K562 (cell line): ENCODE measurements around the gene TOX2. TPM values are rescaled to one million over a fixed set of nuclear protein-coding genes. Genes with fewer than 3 reads are reported as not detected.

ENCODE experiments used
- ATAC-seq: fragments of 200-7000 bp; cut with Tn5 transposase; 3 replicates; pipeline ENCODE4 v1.9.1; 2020; ENCODE audit warnings: moderate library complexity
- BruUV-seq: library from RNA; stranded (reverse); fragments of 400-500 nt; replicated peaks from 2 replicates; lab custom pipeline; 2021; lab: Mats Ljungman, UMichigan
- CTCF ChIA-PET: fragments of 300-600 bp; formaldehyde crosslinking; extraction: SDS; loops from one replicate; lab custom pipeline; 2021; ENCODE audit warnings: low intra/inter-chr PET ratio; lab: Yijun Ruan, JAX
- POLR2A ChIA-PET: fragments of 300-600, 350-650 bp; sonication (Branson Sonifier 250); formaldehyde crosslinking; extraction: SDS; loops from one replicate; lab custom pipeline; 2021; ENCODE audit warnings: antibody characterized with exemption, inconsistent platforms; lab: Yijun Ruan, JAX
- DNase-seq, 4 experiments: peaks; one replicate each; pipeline versions ENCODE4 v3.0.0 to v3.0.0-alpha.2; 2011 to 2018; ENCODE audit warnings: low spot score in 3 of 4, mixed read lengths in 3 of 4; ENCODE audit errors: extremely low read depth in 1 of 4
- FAIRE-seq: peaks from 2 replicates; lab custom pipeline; 2011; peaks lifted over from hg19 to GRCh38; lab: Jason Lieb, UNC
- H2AFZ ChIP-seq: 2 replicates; pipeline ENCODE4 v1.6.0; 2011; ENCODE audit warnings: low read depth, low read length, control low read depth, inconsistent platforms
- H3K27ac ChIP-seq: fragments of 200-600 bp; 3 replicates; pipeline ENCODE4 v1.8.0; 2011; ENCODE audit warnings: low read depth, mild to moderate bottlenecking, control low read depth, inconsistent platforms, low read length, moderate library complexity, mixed read lengths; ENCODE audit errors: extremely low read depth
- H3K27me3 ChIP-seq, 2 experiments: fragments of 300-600 bp in 1 of 2; 2 replicates in 1 of 2; 3 replicates in 1 of 2; pipeline versions ENCODE4 v1.6.0 to v1.8.0; 2011; ENCODE audit warnings: inconsistent platforms in 2 of 2, low read length in 2 of 2, mild to moderate bottlenecking in 1 of 2, mixed read lengths in 1 of 2, moderate library complexity in 1 of 2; ENCODE audit not compliant: control insufficient read depth in 2 of 2, insufficient read depth in 2 of 2
- H3K36me3 ChIP-seq: fragments of 300-600 bp; 3 replicates; pipeline ENCODE4 v1.8.0; 2011; ENCODE audit warnings: mild to moderate bottlenecking, low read length, inconsistent platforms; ENCODE audit not compliant: control insufficient read depth, insufficient read depth
- H3K4me1 ChIP-seq, 2 experiments: fragments of 200-600 bp in 1 of 2; replicated peaks in 1 of 2; 2 replicates in 1 of 2; 3 replicates in 1 of 2; pipeline versions ENCODE4 v1.5.1 to v1.8.0; 2011; ENCODE audit warnings: inconsistent platforms in 2 of 2, low read length in 2 of 2, mild to moderate bottlenecking in 1 of 2, mixed read lengths in 1 of 2, moderate library complexity in 1 of 2; ENCODE audit not compliant: control insufficient read depth in 2 of 2, insufficient read depth in 2 of 2
- H3K4me2 ChIP-seq: 2 replicates; pipeline ENCODE4 v1.6.1; 2011; ENCODE audit warnings: low read length, control low read depth, inconsistent platforms, mixed read lengths; ENCODE audit not compliant: insufficient read depth
- H3K4me3 ChIP-seq: fragments of 200-600 bp; sonication (generic), shearing (Covaris generic); 2 replicates; pipeline ENCODE4 v1.5.1; 2016; ENCODE audit warnings: control low read depth, inconsistent platforms
- H3K79me2 ChIP-seq: fragments of 200-600 bp; 3 replicates; pipeline ENCODE4 v1.8.0; 2011; ENCODE audit warnings: low read length, inconsistent platforms; ENCODE audit not compliant: control insufficient read depth, insufficient read depth
- H3K9ac ChIP-seq, 2 experiments: 2 replicates each; pipeline versions ENCODE4 v1.6.0 to v1.6.1; 2011; ENCODE audit warnings: low read depth in 2 of 2, low read length in 2 of 2, control low read depth in 1 of 2, inconsistent platforms in 1 of 2, mild to moderate bottlenecking in 1 of 2, mixed read lengths in 1 of 2; ENCODE audit not compliant: insufficient read depth in 1 of 2
- H3K9me1 ChIP-seq: one replicate; pipeline ENCODE4 v1.6.0; 2011; ENCODE audit warnings: inconsistent platforms, mild to moderate bottlenecking, low read length, moderate library complexity; ENCODE audit not compliant: control insufficient read depth, insufficient read depth
- H3K9me3 ChIP-seq: replicated peaks from 2 replicates; pipeline ENCODE4 v1.5.1; 2011; ENCODE audit warnings: low read depth, low read length, inconsistent platforms; ENCODE audit not compliant: control insufficient read depth, insufficient read depth
- H4K20me1 ChIP-seq: replicated peaks from 2 replicates; pipeline ENCODE4 v1.6.1; 2011; ENCODE audit warnings: low read length, inconsistent platforms, mixed read lengths; ENCODE audit not compliant: control insufficient read depth, insufficient read depth
- FOXA3 ChIP-seq, 2 experiments: fragments of 450-650 bp in 1 of 2; sonication (generic) in 1 of 2; formaldehyde crosslinking; IDR thresholded peaks in 1 of 2; conservative IDR thresholded peaks in 1 of 2; 2 replicates each; pipeline versions ENCODE4 v1.4.0 to v1.8.0; 2020 to 2022; ENCODE audit warnings: mild to moderate bottlenecking in 2 of 2, missing genetic modification reagents in 1 of 2
- HEY1 ChIP-seq: fragments of 250-450 bp; sonication (Bioruptor Pico); IDR thresholded peaks from 2 replicates; pipeline ENCODE4 v1.5.0; 2020; ENCODE audit warnings: mild to moderate bottlenecking, moderate library complexity, borderline replicate concordance
- MBD1 ChIP-seq: fragments of 250-450 bp; sonication (Bioruptor Pico); IDR thresholded peaks from 2 replicates; pipeline ENCODE4 v1.8.0; 2022; ENCODE audit warnings: inconsistent platforms
- WGBS: fragments of 100-300 bp; shearing (Covaris generic); methylation state at CpG from one replicate; pipeline ENCODE4 v1.1.6; 2016; ENCODE audit warnings: low coverage, mixed read lengths; ENCODE audit not compliant: insufficient coverage; ENCODE audit errors: missing lambda C conversion rate; 5-methylcytosine and 5-hydroxymethylcytosine counted together
- in situ Hi-C: fragments of 300-500 bp; cut with MboI; formaldehyde crosslinking; loops from 4 replicates; pipeline ENCODE4 v1.15.0; 2018; ENCODE audit warnings: inconsistent platforms, mixed read lengths
- intact Hi-C: fragments of 100-400 bp; cut with micrococcal nuclease; formaldehyde crosslinking; loops from 2 replicates; pipeline ENCODE4 v1.14.2; 2022
- polyA plus RNA-seq, 8 experiments: library from polyadenylated mRNA; depleted of rRNA in 4 of 8; stranded (reverse) in 5 of 8; unstranded in 3 of 8; fragments of >200 nt; fragmentation: Nextera tagmentation in 2 of 8; fragmentation: Illumina TruSeq in 1 of 8; extraction: Ambion mirVana in 2 of 8; extraction: Trizol in 1 of 8; gene quantifications; 2 replicates each; pipeline versions ENCODE4 v1.2.1 to v1.2.3, GENCODE V29; 2011 to 2014; ENCODE audit warnings: inconsistent platforms in 1 of 8, missing spikeins in 1 of 8
- total RNA-seq, 7 experiments: library from RNA; depleted of rRNA in 6 of 7; stranded (reverse); fragments of >200 nt in 6 of 7; fragmentation: Illumina TruSeq in 2 of 7; extraction: Trizol in 2 of 7; gene quantifications; 2 replicates each; pipeline versions ENCODE4 v1.2.1 to v1.2.3, GENCODE V29; 2011 to 2021; ENCODE audit warnings: low replicate concordance in 1 of 7

The TOX2 gene
- total and polyA plus RNA-seq, 9 of the 15 experiments (the other 6 are each of a cell fraction or from before 2014, with no cell fraction given), result not detected

- TF ChIP-seq HEY1 (CRISPR knock-in tag), result no peak
Observed at GRCh38 chr20:44066645-44067606, 152.3 kb downstream of the TOX2 start (continued).

GRCh38 chr20:44067650-44068081 lies 153.0 kb downstream of the TOX2 start:
- CTCF ChIA-PET, result no interaction called here
- POLR2A ChIA-PET, result no interaction called here
- H3K27me3 ChIP-seq, result peaks cover 34 to 76% of the 10 kb centered on the region in 2 experiments
- no TSS peak for BruUV-seq
- DNase-seq (no peak), FAIRE-seq (no peak), ATAC-seq (no peak)
- no peaks in the 10 kb centered on the region for H3K79me2 ChIP-seq
- H3K9me1 ChIP-seq, result peaks cover 3% of the 10 kb centered on the region
- H4K20me1 ChIP-seq, result 0 out of 2 replicates have a peak, but pooled peaks cover 6% of the 10 kb centered on the region
- TF ChIP-seq MBD1 (CRISPR knock-in tag), result no peak
- no peak for TF ChIP-seq FOXA3 (CRISPR knock-in tag; conservative IDR thresholded peaks at IDR 0.05 in 1 of 2, IDR thresholded peaks at IDR 0.05 in 1 of 2)
- no peak overlapping the region for H3K9ac ChIP-seq
- no peaks in the 10 kb centered on the region for H3K9me3 ChIP-seq
- no peak overlapping the region for H3K4me2 ChIP-seq
- in situ Hi-C loops, result no loop called here
- H3K27ac ChIP-seq, result no peak overlapping the region
- intact Hi-C loops, result no loop called here
- no peaks in the 10 kb centered on the region for H3K4me1 ChIP-seq
- WGBS, result 2% methylated on average over 15 of the region's 15 CpGs
- H2AFZ ChIP-seq, result no peak overlapping the region
- no peaks in the 10 kb centered on the region for H3K36me3 ChIP-seq
- no peak overlapping the region for H3K4me3 ChIP-seq
